Epithelial cell of esophagus (primary cell): ENCODE data around the gene ERFL.

Experiments used
- DNase-seq: peaks from one replicate; pipeline ENCODE4 v3.0.0; 2010; ENCODE audit warnings: low read depth
- H3K4me3 ChIP-seq: 2 replicates; pipeline ENCODE4 v1.5.1; 2011; ENCODE audit warnings: mild to moderate bottlenecking, low read length, control low read depth
- CTCF ChIP-seq: IDR thresholded peaks from 2 replicates; pipeline ENCODE4 v1.5.1; 2011; ENCODE audit warnings: low read depth, mild to moderate bottlenecking, low read length, control low read depth, inconsistent platforms; ENCODE audit not compliant: insufficient read depth; ENCODE audit errors: missing control alignments

The ERFL gene

GRCh38 chr19:41898235-41898634 lies 30.0 kb downstream of the ERFL start:
- no peak overlapping the region for H3K4me3 ChIP-seq
- DNase-seq = no peak
- TF ChIP-seq CTCF = no peak

- H3K4me3 ChIP-seq = no peak overlapping the region
- no peak for DNase-seq
- TF ChIP-seq CTCF = no peak
Observed at GRCh38 chr19:41897820-41898219, 30.4 kb downstream of the ERFL start.

- no peak for DNase-seq
- H3K4me3 ChIP-seq = no peak overlapping the region
- no peak for TF ChIP-seq CTCF
Observed at GRCh38 chr19:41897181-41897580, 31.1 kb downstream of the ERFL start.

GRCh38 chr19:41896581-41896942 lies 31.7 kb downstream of the ERFL start:
- no peak overlapping the region for H3K4me3 ChIP-seq
- TF ChIP-seq CTCF = no peak
- no peak for DNase-seq

GRCh38 chr19:41895745-41896580 lies 32.3 kb downstream of the ERFL start:
- no peak for DNase-seq
- peak; percentile 23 for TF ChIP-seq CTCF

GRCh38 chr19:41894350-41894749 lies 33.9 kb downstream of the ERFL start:
- DNase-seq = no peak
- no peak overlapping the region for H3K4me3 ChIP-seq
- TF ChIP-seq CTCF = no peak

More at GRCh38 chr19:41895745-41896580, 32.3 kb downstream of the ERFL start:
- H3K4me3 ChIP-seq = no peak overlapping the region

- no peak for TF ChIP-seq CTCF
- no peak for DNase-seq
- H3K4me3 ChIP-seq = no peak overlapping the region
Observed at GRCh38 chr19:41893899-41894298, 34.4 kb downstream of the ERFL start.
